ENCODE data around the gene TBC1D10B. TPM values are rescaled to one million over a fixed set of nuclear protein-coding genes. Genes with fewer than 3 reads are reported as not detected.

The TBC1D10B gene
- polyA plus RNA-seq, 3 donors: 12.2 to 36.0 (median 13.8) TPM

GRCh38 chr16:30359871-30360170 lies 10.5 kb downstream of the TBC1D10B start:
- no peaks in the 10 kb centered on the region for H3K9me3 Mint-ChIP-seq
- H3K4me2 ChIP-seq (replicated peaks; ENCODE audit: extremely low read depth, low read length, poor library complexity, severe bottlenecking): no peak overlapping the region
- intact Hi-C loops (cut with micrococcal nuclease): loop anchor here in 1 of 2 donors (10.0 kb wide), 1 partner anchor 45 kb away; the partner anchor contains the start of gene ZNF771
- no peak overlapping the region for H3K4me3 Mint-ChIP-seq
- H3K4me1 ChIP-seq (ENCODE audit: control insufficient read depth in 1 of 2, insufficient read depth in 2 of 2, low read length in 2 of 2): peaks cover 15 to 23% of the 10 kb centered on the region in 2 donors
- peaks cover 65 to 79% of the 10 kb centered on the region in 2 donors for H3K36me3 ChIP-seq (replicated peaks in 1 of 2; ENCODE audit: control insufficient read depth in 1 of 2, insufficient read depth in 2 of 2, low read length in 2 of 2)
- peaks cover 74% of the 10 kb centered on the region for H3K79me2 ChIP-seq (ENCODE audit: insufficient read depth, low read length)
- peak overlapping the region in 3 of 7 donors; percentile 21 to 80 (median 49) for H3K27ac Mint-ChIP-seq
- 98% methylated on average over 5 of the region's 6 CpGs for WGBS (ENCODE audit: insufficient coverage)
- H3K36me3 Mint-ChIP-seq: peaks cover 65 to 79% of the 10 kb centered on the region in 2 donors
- no peak overlapping the region for H3K9ac ChIP-seq (ENCODE audit: insufficient read depth, low read length, poor library complexity, severe bottlenecking)
- H3K9me3 ChIP-seq (replicated peaks in 1 of 2; ENCODE audit: control insufficient read depth in 1 of 2, insufficient read depth in 1 of 2, low read length in 2 of 2): no peaks in the 10 kb centered on the region
- no peak overlapping the region for H2AFZ ChIP-seq (ENCODE audit: insufficient read depth, low read depth, low read length, poor library complexity, severe bottlenecking)
- H3K4me1 Mint-ChIP-seq: peaks cover 21% of the 10 kb centered on the region
- H4K20me1 ChIP-seq (ENCODE audit: insufficient read depth, low read length): peaks cover 79% of the 10 kb centered on the region
- no peak overlapping the region for H3K4me3 ChIP-seq (replicated peaks in 1 of 3; ENCODE audit: low read depth in 2 of 3, low read length in 3 of 3)
- H3K27me3 Mint-ChIP-seq (ENCODE audit: low read depth in 3 of 3): peaks cover 0 to 1% (median 0%) of the 10 kb centered on the region in 3 donors
- H3K27me3 ChIP-seq (ENCODE audit: control insufficient read depth in 2 of 2, insufficient read depth in 2 of 2, low read length in 2 of 2): no peaks in the 10 kb centered on the region
- no peak for DNase-seq
- no peak for TF ChIP-seq CTCF (IDR thresholded peaks at IDR 0.05)
- H3K27ac ChIP-seq (ENCODE audit: low read depth in 1 of 2, low read length in 2 of 2): peak overlapping the region in 1 of 2 donors; percentile 12

- Histone ChIP-seq H3K9me3 (replicated peaks in 1 of 2; ENCODE audit: control insufficient read depth in 1 of 2, insufficient read depth in 1 of 2, low read length in 2 of 2) (no peaks in the 10 kb centered on the region), H2AFZ (ENCODE audit: insufficient read depth, low read depth, low read length, poor library complexity, severe bottlenecking) (no peak overlapping the region), H3K27ac (ENCODE audit: low read depth in 1 of 2, low read length in 2 of 2) (no peak overlapping the region), H3K4me1 (ENCODE audit: control insufficient read depth in 1 of 2, insufficient read depth in 2 of 2, low read length in 2 of 2) (peaks cover 20 to 29% of the 10 kb centered on the region in 2 donors), H3K79me2 (ENCODE audit: insufficient read depth, low read length) (peaks cover 74% of the 10 kb centered on the region), H3K9ac (ENCODE audit: insufficient read depth, low read length, poor library complexity, severe bottlenecking) (no peak overlapping the region), H3K4me3 (replicated peaks in 1 of 3; ENCODE audit: low read depth in 2 of 3, low read length in 3 of 3) (no peak overlapping the region), H3K4me2 (replicated peaks; ENCODE audit: extremely low read depth, low read length, poor library complexity, severe bottlenecking) (no peak overlapping the region), H3K27me3 (ENCODE audit: control insufficient read depth in 2 of 2, insufficient read depth in 2 of 2, low read length in 2 of 2) (no peaks in the 10 kb centered on the region), H4K20me1 (ENCODE audit: insufficient read depth, low read length) (peaks cover 79% of the 10 kb centered on the region), H3K36me3 (replicated peaks in 1 of 2; ENCODE audit: control insufficient read depth in 1 of 2, insufficient read depth in 2 of 2, low read length in 2 of 2) (peaks cover 59 to 73% of the 10 kb centered on the region in 2 donors)
- WGBS (ENCODE audit: insufficient coverage): 96% methylated on average over 26 of the region's 28 CpGs
- TF ChIP-seq CTCF (IDR thresholded peaks at IDR 0.05): no peak
- H3K27me3 Mint-ChIP-seq (ENCODE audit: low read depth in 3 of 3): peaks cover 0 to 1% (median 0%) of the 10 kb centered on the region in 3 donors
- no peak overlapping the region for H3K4me3 Mint-ChIP-seq
- H3K4me1 Mint-ChIP-seq: peaks cover 26% of the 10 kb centered on the region
- no peaks in the 10 kb centered on the region for H3K9me3 Mint-ChIP-seq
- peaks cover 59 to 73% of the 10 kb centered on the region in 2 donors for H3K36me3 Mint-ChIP-seq
- intact Hi-C loops (cut with micrococcal nuclease): loop anchor here in 1 of 2 donors (10.0 kb wide), 1 partner anchor 46 kb away; the partner anchor contains the start of gene ZNF771
- H3K27ac Mint-ChIP-seq: peak overlapping the region in 4 of 7 donors; percentile 19 to 66 (median 24)
- no peak for DNase-seq
Measured at GRCh38 chr16:30358990-30359870, 11.1 kb downstream of the TBC1D10B start.
